Stimulated activated CD4-positive, alpha-beta T cell treated with anti-CD3 and anti-CD28 coated beads, Interleukin-2, amount 100 ng/mL, for 24 hours (primary cell): ENCODE measurements around the gene TNFRSF9.

ENCODE experiments used
- DNase-seq, 2 donors: peaks; one replicate each; pipeline ENCODE4 v3.0.0-alpha.2; 2020

Gene TNFRSF9

GRCh38 chr1:7915826-7916500 lies 24.7 kb downstream of the TNFRSF9 start:
- DNase-seq = peak; percentile 41 to 44

GRCh38 chr1:7912743-7913557 lies 27.7 kb downstream of the TNFRSF9 start:
- DNase-seq = peak in 1 of 2 donors; percentile 26

- DNase-seq = no peak
Measured at GRCh38 chr1:7912145-7912544, 28.5 kb downstream of the TNFRSF9 start.

GRCh38 chr1:7905262-7905661 lies 35.4 kb downstream of the TNFRSF9 start:
- DNase-seq = no peak

- DNase-seq = peak; percentile 62 to 68
Measured at GRCh38 chr1:7902478-7903085, 38.1 kb downstream of the TNFRSF9 start.

- DNase-seq = no peak
Measured at GRCh38 chr1:7899741-7900140, 40.9 kb downstream of the TNFRSF9 start.

GRCh38 chr1:7898962-7899361 lies 41.7 kb downstream of the TNFRSF9 start:
- no peak for DNase-seq

GRCh38 chr1:7896994-7897393 lies 43.6 kb downstream of the TNFRSF9 start:
- no peak for DNase-seq

GRCh38 chr1:7893529-7894180 lies 47.0 kb downstream of the TNFRSF9 start:
- DNase-seq = no peak

GRCh38 chr1:7891804-7892203 lies 48.8 kb downstream of the TNFRSF9 start:
- no peak for DNase-seq

GRCh38 chr1:7890853-7891252 lies 49.8 kb downstream of the TNFRSF9 start:
- DNase-seq = no peak

- DNase-seq = no peak
Measured at GRCh38 chr1:7888248-7889081, 52.2 kb downstream of the TNFRSF9 start.

- DNase-seq = no peak
Measured at GRCh38 chr1:7886405-7886745, 54.3 kb downstream of the TNFRSF9 start.

GRCh38 chr1:7885513-7886404 lies 54.9 kb downstream of the TNFRSF9 start:
- peak; percentile 22 to 55 for DNase-seq

- no peak for DNase-seq
Measured at GRCh38 chr1:7884757-7885156, 55.9 kb downstream of the TNFRSF9 start.

GRCh38 chr1:7879228-7879627 lies 61.4 kb downstream of the TNFRSF9 start:
- no peak for DNase-seq

- no peak for DNase-seq
Measured at GRCh38 chr1:7878027-7878426, 62.6 kb downstream of the TNFRSF9 start.

- no peak for DNase-seq
Measured at GRCh38 chr1:7873801-7874795, 66.5 kb downstream of the TNFRSF9 start.

- no peak for DNase-seq
Measured at GRCh38 chr1:7871136-7871535, 69.5 kb downstream of the TNFRSF9 start.
